ENCODE measurements around the gene RARRES1. TPM values are rescaled to one million over a fixed set of nuclear protein-coding genes. Genes with fewer than 3 reads are reported as not detected.
A peak's percentile ranks its signal among the peaks of the same experiment; 100 is the strongest.

Gene RARRES1, protein sequence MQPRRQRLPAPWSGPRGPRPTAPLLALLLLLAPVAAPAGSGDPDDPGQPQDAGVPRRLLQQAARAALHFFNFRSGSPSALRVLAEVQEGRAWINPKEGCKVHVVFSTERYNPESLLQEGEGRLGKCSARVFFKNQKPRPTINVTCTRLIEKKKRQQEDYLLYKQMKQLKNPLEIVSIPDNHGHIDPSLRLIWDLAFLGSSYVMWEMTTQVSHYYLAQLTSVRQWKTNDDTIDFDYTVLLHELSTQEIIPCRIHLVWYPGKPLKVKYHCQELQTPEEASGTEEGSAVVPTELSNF
- 0.13 TPM for polyA plus RNA-seq (2012; ENCODE audit: missing spikeins)

- DNase-seq (ENCODE audit: insufficient read length), result peak; percentile 61
- TF ChIP-seq POLR2AphosphoS5 (IDR thresholded peaks at IDR 0.05; ENCODE audit: low read depth, low read length) (no peak), TAF1 (IDR thresholded peaks at IDR 0.05; ENCODE audit: borderline replicate concordance, low read depth, low read length) (no peak), POLR2A (IDR thresholded peaks at IDR 0.05; ENCODE audit: low read depth, low read length) (no peak)
- FAIRE-seq, result no peak
These were observed at the start of gene RARRES1 for GRCh38 chr3:158731938-158732855. TSS of gene RARRES1 (minus strand) at chr3:158732457. CDS start at chr3:158732415, 42 bp downstream.

GRCh38 chr3:158781849-158782248 is 49.6 kb upstream of the RARRES1 start:
- DNase-seq (ENCODE audit: insufficient read length) (no peak), FAIRE-seq (no peak)
- TF ChIP-seq POLR2AphosphoS5 (IDR thresholded peaks at IDR 0.05; ENCODE audit: low read depth, low read length), result no peak
- TF ChIP-seq POLR2A (IDR thresholded peaks at IDR 0.05; ENCODE audit: low read depth, low read length), result no peak
- TF ChIP-seq TAF1 (IDR thresholded peaks at IDR 0.05; ENCODE audit: borderline replicate concordance, low read depth, low read length), result no peak

DNA sequence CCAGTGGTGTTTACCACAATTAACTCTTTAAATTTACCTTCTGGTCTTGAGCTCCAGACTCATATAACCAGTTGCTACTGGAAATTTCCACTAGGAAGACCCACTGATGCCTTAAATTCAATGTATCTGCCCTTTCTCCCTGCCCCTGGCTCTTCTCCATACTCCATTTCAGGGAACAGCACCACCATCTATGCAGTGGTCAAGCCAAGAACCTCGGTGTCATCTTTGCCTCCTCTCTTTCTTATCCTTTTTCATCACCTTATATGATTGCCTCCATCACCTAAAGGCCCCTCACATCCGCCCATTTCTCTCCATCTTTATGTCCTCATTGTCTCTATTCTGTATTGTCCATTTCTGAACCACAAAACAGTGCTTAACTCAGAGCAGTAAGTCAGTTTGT is 48.9 kb upstream of the RARRES1 start:
- TF ChIP-seq POLR2AphosphoS5 (IDR thresholded peaks at IDR 0.05; ENCODE audit: low read depth, low read length) (no peak), TAF1 (IDR thresholded peaks at IDR 0.05; ENCODE audit: borderline replicate concordance, low read depth, low read length) (no peak), POLR2A (IDR thresholded peaks at IDR 0.05; ENCODE audit: low read depth, low read length) (no peak)
- no peak for DNase-seq (ENCODE audit: insufficient read length)
- no peak for FAIRE-seq

DNA sequence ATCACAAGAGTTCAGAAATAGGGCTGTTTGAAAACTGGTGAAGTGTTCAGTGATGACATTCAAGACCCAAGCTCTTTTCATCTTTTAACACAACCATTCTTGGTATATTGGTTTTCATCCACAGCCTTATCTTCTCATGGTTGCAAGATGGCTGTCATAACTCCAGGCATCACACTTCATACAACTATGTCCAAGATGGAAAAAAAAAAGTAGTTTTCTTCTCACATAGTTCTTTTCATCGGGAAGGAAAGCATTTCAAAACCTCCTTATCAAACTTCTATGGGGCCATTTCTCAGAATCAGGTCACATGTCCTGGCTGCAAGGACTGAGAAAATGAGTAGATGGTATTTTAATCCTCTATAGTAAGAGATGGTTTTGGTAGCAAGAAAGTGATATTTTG is 48.5 kb upstream of the RARRES1 start:
- TF ChIP-seq POLR2A (IDR thresholded peaks at IDR 0.05; ENCODE audit: low read depth, low read length), result no peak
- TF ChIP-seq POLR2AphosphoS5 (IDR thresholded peaks at IDR 0.05; ENCODE audit: low read depth, low read length), result no peak
- no peak for TF ChIP-seq TAF1 (IDR thresholded peaks at IDR 0.05; ENCODE audit: borderline replicate concordance, low read depth, low read length)
- DNase-seq (ENCODE audit: insufficient read length) (no peak), FAIRE-seq (no peak)

DNA sequence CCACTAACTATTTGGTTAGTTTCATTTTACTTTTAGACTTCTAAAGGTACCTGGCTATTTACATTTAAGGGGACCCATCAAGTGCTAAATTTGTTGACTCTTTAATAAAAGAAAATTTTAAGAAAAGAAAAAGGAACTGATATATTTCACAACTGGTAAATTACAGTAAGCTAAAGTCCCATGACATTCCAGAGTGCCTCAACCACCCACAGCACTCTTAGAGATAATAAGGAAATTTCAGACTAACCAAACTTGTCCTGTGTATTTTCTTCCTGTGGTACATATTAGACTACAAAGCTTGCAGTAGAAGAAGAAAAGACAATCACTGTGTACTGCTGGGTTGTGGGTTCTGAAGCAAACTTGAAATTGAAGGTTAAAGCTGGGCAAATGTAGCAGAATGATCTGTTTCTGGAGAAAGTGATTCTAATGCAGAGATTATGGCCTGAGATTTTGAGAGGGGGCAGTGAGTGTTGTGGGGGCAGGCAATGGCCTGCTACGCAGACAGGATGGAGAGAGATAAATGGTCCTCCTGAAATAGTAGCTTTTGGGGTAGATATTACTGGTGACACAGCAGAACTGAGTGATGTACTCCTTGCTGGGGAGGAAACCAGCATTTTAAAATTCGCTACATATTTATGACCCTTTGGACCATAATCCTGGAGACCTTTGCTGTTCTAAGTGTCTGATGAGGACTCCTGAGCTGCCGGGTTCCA is 45.1 kb upstream of the RARRES1 start:
- FAIRE-seq (no peak), DNase-seq (ENCODE audit: insufficient read length) (no peak)
- no peak for TF ChIP-seq POLR2A (IDR thresholded peaks at IDR 0.05; ENCODE audit: low read depth, low read length)
- TF ChIP-seq POLR2AphosphoS5 (IDR thresholded peaks at IDR 0.05; ENCODE audit: low read depth, low read length), result no peak
- TF ChIP-seq TAF1 (IDR thresholded peaks at IDR 0.05; ENCODE audit: borderline replicate concordance, low read depth, low read length), result no peak

GRCh38 chr3:158776531-158776930 is 44.3 kb upstream of the RARRES1 start:
- no peak for TF ChIP-seq POLR2AphosphoS5 (IDR thresholded peaks at IDR 0.05; ENCODE audit: low read depth, low read length)
- TF ChIP-seq TAF1 (IDR thresholded peaks at IDR 0.05; ENCODE audit: borderline replicate concordance, low read depth, low read length), result no peak
- DNase-seq (ENCODE audit: insufficient read length) (no peak), FAIRE-seq (no peak)

DNA sequence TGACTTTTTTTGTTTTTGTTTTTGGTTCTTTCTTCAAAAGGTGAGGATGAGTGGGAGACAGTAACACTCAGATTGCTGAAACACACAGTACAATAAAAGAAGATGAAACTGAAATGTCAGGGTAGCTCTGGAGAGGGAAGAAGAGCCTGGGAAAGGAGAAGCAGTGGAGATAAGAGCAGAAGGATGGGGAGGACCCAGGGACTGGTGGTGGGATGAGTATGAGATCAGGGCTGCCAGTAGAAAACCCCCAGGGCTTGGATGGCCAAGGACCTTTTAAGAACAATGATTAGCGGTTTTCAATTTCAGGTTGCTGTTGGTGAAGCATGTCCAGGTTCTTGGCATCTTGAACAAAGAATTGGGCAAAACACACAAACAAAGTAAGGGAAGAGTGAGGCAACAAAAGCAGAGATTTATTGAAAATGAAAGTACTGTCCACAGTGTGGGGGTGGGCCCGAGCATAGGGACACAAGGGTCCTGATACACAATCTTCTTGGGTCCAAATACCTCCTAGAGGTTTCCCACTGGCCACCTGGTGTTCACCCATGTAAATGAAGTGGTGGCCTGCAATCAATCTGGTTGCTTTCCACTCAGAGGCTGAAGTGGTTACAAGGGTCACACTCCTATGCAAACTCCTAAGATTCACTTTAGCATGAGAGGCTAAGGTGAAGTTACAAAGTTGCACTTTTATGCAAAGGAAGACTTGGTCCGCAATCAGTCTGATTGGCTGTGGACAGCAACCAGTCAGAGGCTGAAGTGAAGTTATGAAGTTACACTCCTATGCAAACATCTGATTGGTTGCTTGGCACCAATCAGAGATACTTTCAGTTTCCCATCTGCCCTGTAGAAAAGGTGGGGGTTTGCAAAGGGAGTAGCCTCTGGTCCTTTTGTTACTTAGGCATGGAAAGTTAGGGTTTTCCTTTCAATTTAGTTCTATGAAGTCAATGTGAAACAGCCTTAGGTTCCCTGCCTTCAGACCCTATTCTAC is 43.5 kb upstream of the RARRES1 start:
- TF ChIP-seq POLR2AphosphoS5 (IDR thresholded peaks at IDR 0.05; ENCODE audit: low read depth, low read length) (no peak), TAF1 (IDR thresholded peaks at IDR 0.05; ENCODE audit: borderline replicate concordance, low read depth, low read length) (no peak), POLR2A (IDR thresholded peaks at IDR 0.05; ENCODE audit: low read depth, low read length) (no peak)
- no peak for FAIRE-seq
- DNase-seq (ENCODE audit: insufficient read length), result no peak

DNA sequence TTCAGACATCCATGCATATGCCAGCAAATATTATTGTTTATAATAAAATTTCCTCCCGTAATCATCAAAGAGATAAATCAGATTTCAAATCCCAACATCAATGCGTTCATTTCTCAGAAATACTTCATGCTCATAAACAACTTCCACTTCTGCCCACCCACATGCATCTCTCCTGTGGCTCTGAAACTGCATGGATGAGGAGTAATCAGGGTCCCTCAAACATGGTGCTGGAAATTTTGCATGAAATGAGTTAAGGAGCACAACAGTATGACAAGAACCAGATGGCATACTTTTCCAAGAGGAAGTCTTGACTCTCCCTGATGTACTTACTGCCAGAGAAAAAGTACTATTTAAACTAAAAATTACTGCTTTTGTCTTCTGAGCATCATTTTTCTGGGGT is 42.7 kb upstream of the RARRES1 start:
- FAIRE-seq (no peak), DNase-seq (ENCODE audit: insufficient read length) (no peak)
- no peak for TF ChIP-seq POLR2A (IDR thresholded peaks at IDR 0.05; ENCODE audit: low read depth, low read length)
- TF ChIP-seq TAF1 (IDR thresholded peaks at IDR 0.05; ENCODE audit: borderline replicate concordance, low read depth, low read length), result no peak
- TF ChIP-seq POLR2AphosphoS5 (IDR thresholded peaks at IDR 0.05; ENCODE audit: low read depth, low read length), result no peak

DNA sequence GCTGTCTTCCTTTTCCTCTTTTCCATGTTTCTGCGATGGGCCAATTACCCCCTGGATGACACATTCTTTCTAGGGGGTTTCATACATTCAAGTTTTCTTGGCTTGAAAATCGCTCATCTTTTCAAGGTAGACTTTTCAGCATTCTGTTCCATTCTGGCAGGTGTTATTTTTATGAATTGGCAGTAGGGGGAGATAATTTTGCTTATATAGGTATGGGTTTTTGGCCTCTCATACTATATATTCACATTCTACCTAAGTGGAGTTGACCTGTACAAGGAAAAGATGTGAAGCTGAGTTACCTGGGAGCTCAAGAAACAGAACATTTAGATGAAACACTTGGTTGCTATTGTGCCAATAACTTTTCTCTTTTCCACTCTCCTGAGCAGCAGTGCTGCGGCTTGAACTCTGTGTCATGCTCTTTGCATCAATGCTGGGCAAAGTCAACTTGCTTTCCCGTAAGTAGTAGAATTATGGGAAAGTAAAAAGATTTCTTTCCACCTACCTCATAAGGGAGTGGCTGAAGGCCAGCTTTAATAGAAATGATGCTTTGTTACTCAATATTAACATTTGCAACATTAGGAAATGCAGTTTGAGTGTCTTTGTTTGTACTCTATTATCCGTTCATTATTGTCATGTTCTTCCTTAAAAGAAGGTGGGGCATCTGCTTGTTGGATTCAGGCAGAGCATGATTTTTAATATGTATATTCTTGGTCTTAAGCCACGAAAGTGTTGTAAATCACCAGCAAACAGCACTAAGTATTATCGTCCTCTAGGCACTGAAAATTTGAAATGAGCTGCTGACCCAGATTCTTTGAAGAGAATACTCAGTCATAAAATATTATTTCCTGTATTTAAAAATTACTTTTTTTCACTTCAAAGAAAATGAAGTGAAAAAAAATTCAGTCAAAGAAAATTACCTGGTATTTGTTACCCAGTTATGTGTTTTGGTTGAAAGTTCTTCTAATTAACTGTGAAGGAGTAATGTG is 41.9 kb upstream of the RARRES1 start:
- DNase-seq (ENCODE audit: insufficient read length) (no peak), FAIRE-seq (no peak)
- TF ChIP-seq TAF1 (IDR thresholded peaks at IDR 0.05; ENCODE audit: borderline replicate concordance, low read depth, low read length), result no peak
- no peak for TF ChIP-seq POLR2AphosphoS5 (IDR thresholded peaks at IDR 0.05; ENCODE audit: low read depth, low read length)
- TF ChIP-seq POLR2A (IDR thresholded peaks at IDR 0.05; ENCODE audit: low read depth, low read length), result no peak
